ENCODE data around the gene TAS2R7.

TAS2R7 gene

DNA sequence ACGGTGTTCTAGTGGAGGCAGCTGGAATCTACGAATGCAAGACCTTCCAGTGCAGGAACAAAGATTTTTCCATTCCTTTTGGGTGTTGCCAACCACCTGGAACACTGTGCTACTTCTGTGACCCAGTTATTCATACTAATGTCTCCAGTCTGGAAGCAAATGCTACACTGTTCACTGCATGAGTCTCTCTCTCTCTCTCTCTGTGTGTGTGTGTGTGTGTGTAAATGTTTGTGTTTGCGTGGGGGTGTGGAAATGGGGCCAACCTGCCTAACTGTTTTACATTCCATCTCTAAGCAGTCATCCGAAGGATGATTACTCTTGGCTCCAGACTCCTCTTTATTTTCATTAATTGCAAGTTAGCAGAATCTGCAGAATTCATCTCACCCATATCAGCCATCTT lies 49.4 kb downstream of the TAS2R7 start:
- no peak for DNase-seq (ENCODE audit: low read depth)
- TF ChIP-seq, protein P1, sequence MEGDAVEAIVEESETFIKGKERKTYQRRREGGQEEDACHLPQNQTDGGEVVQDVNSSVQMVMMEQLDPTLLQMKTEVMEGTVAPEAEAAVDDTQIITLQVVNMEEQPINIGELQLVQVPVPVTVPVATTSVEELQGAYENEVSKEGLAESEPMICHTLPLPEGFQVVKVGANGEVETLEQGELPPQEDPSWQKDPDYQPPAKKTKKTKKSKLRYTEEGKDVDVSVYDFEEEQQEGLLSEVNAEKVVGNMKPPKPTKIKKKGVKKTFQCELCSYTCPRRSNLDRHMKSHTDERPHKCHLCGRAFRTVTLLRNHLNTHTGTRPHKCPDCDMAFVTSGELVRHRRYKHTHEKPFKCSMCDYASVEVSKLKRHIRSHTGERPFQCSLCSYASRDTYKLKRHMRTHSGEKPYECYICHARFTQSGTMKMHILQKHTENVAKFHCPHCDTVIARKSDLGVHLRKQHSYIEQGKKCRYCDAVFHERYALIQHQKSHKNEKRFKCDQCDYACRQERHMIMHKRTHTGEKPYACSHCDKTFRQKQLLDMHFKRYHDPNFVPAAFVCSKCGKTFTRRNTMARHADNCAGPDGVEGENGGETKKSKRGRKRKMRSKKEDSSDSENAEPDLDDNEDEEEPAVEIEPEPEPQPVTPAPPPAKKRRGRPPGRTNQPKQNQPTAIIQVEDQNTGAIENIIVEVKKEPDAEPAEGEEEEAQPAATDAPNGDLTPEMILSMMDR (IDR thresholded peaks at IDR 0.05; ENCODE audit: insufficient read depth, low read depth, low read length, missing control alignments), result no peak

More for the DNA sequence above, 49.4 kb downstream of the TAS2R7 start:
- no peak overlapping the region for H3K4me3 ChIP-seq (ENCODE audit: low read depth, low read length)
